Measurements from ENCODE around the gene CDH23.

Gene CDH23

GRCh38 chr10:71802715-71803488 is 406.2 kb downstream of the CDH23 start:
- no peak overlapping the region for H3K4me2 ChIP-seq (ENCODE audit: low read length)
- no peaks in the 10 kb centered on the region for H4K20me1 ChIP-seq (ENCODE audit: control insufficient read depth, insufficient read depth, low read depth, low read length)
- H3K9me2 ChIP-seq (replicated peaks; ENCODE audit: control insufficient read depth, low read length): no peaks in the 10 kb centered on the region
- TF ChIP-seq, protein P1, sequence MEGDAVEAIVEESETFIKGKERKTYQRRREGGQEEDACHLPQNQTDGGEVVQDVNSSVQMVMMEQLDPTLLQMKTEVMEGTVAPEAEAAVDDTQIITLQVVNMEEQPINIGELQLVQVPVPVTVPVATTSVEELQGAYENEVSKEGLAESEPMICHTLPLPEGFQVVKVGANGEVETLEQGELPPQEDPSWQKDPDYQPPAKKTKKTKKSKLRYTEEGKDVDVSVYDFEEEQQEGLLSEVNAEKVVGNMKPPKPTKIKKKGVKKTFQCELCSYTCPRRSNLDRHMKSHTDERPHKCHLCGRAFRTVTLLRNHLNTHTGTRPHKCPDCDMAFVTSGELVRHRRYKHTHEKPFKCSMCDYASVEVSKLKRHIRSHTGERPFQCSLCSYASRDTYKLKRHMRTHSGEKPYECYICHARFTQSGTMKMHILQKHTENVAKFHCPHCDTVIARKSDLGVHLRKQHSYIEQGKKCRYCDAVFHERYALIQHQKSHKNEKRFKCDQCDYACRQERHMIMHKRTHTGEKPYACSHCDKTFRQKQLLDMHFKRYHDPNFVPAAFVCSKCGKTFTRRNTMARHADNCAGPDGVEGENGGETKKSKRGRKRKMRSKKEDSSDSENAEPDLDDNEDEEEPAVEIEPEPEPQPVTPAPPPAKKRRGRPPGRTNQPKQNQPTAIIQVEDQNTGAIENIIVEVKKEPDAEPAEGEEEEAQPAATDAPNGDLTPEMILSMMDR (IDR thresholded peaks at IDR 0.05; ENCODE audit: low read depth, low read length, poor library complexity, severe bottlenecking): no peak
- TF ChIP-seq EZH2phosphoT487 (IDR thresholded peaks at IDR 0.05; ENCODE audit: borderline replicate concordance, low read length): no peak
- no peaks in the 10 kb centered on the region for H3K27me3 ChIP-seq (ENCODE audit: control insufficient read depth, low read length)
- no peaks in the 10 kb centered on the region for H3F3A ChIP-seq (ENCODE audit: control insufficient read depth, insufficient read depth)
- H3K9me3 ChIP-seq (ENCODE audit: control insufficient read depth, insufficient read depth, low read length): no peaks in the 10 kb centered on the region
- no peak overlapping the region for H3K27ac ChIP-seq (ENCODE audit: low read depth, low read length)
- no peaks in the 10 kb centered on the region for H3K79me2 ChIP-seq (ENCODE audit: control insufficient read depth, low read length)
- H3K4me1 ChIP-seq (ENCODE audit: control insufficient read depth, low read length): peaks cover 8% of the 10 kb centered on the region
- no peaks in the 10 kb centered on the region for H3K36me3 ChIP-seq (ENCODE audit: control insufficient read depth, low read length)
- no peak overlapping the region for H3K4me3 ChIP-seq (ENCODE audit: low read length)

GRCh38 chr10:71804077-71804476 is 407.4 kb downstream of the CDH23 start:
- no peak overlapping the region for H3K4me2 ChIP-seq (ENCODE audit: low read length)
- H3K27ac ChIP-seq (ENCODE audit: low read depth, low read length): no peak overlapping the region
- no peak for TF ChIP-seq EZH2phosphoT487 (IDR thresholded peaks at IDR 0.05; ENCODE audit: borderline replicate concordance, low read length)
- TF ChIP-seq, protein P1 (IDR thresholded peaks at IDR 0.05; ENCODE audit: low read depth, low read length, poor library complexity, severe bottlenecking): no peak
- no peaks in the 10 kb centered on the region for H3K36me3 ChIP-seq (ENCODE audit: control insufficient read depth, low read length)
- H3K4me1 ChIP-seq (ENCODE audit: control insufficient read depth, low read length): peaks cover 8% of the 10 kb centered on the region
- H3K4me3 ChIP-seq (ENCODE audit: low read length): no peak overlapping the region
- no peaks in the 10 kb centered on the region for H4K20me1 ChIP-seq (ENCODE audit: control insufficient read depth, insufficient read depth, low read depth, low read length)
- H3K9me3 ChIP-seq (ENCODE audit: control insufficient read depth, insufficient read depth, low read length): no peaks in the 10 kb centered on the region
- no peaks in the 10 kb centered on the region for H3K27me3 ChIP-seq (ENCODE audit: control insufficient read depth, low read length)
- no peaks in the 10 kb centered on the region for H3K9me2 ChIP-seq (replicated peaks; ENCODE audit: control insufficient read depth, low read length)
- H3F3A ChIP-seq (ENCODE audit: control insufficient read depth, insufficient read depth): no peaks in the 10 kb centered on the region
- no peaks in the 10 kb centered on the region for H3K79me2 ChIP-seq (ENCODE audit: control insufficient read depth, low read length)

DNA sequence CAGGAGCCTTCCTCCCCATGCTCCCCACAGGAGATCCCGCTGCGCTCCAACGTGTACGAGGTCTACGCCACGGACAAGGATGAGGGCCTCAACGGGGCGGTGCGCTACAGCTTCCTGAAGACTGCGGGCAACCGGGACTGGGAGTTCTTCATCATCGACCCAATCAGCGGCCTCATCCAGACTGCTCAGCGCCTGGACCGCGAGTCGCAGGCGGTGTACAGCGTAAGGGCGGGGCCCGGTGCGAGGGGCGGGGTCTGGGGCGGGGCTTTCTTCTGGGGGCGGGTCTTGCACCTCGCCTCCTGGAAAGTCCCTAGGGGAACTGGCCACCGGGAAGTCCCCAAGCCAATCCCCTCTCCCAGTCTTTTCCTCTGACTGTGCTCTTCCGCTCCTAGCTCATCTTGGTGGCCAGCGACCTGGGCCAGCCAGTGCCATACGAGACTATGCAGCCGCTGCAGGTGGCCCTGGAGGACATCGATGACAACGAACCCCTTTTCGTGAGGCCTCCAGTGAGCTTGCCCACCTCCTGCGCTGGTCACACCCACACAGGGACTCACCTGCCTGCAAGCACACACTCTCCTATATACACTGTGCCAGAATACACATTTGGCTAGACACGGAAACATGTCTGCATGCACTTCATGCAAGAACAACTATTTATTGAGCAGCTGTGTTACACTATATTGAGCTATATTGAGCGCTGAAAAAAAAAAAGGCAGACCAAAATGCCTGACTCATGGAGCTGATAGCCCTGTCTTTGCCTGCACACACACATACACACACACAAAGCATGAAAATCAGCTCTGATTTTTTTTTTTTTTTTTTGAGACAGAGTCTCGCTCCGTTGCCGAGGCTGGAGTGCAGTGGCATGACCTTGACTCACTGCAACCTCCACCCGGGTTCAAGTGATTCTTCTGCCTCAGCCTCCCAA is 409.3 kb downstream of the CDH23 start:
- H3K4me2 ChIP-seq (ENCODE audit: low read length): no peak overlapping the region
- H3K4me1 ChIP-seq (ENCODE audit: control insufficient read depth, low read length): peaks cover 8% of the 10 kb centered on the region
- no peaks in the 10 kb centered on the region for H4K20me1 ChIP-seq (ENCODE audit: control insufficient read depth, insufficient read depth, low read depth, low read length)
- H3K27me3 ChIP-seq (ENCODE audit: control insufficient read depth, low read length): no peaks in the 10 kb centered on the region
- H3K36me3 ChIP-seq (ENCODE audit: control insufficient read depth, low read length): no peaks in the 10 kb centered on the region
- no peaks in the 10 kb centered on the region for H3K79me2 ChIP-seq (ENCODE audit: control insufficient read depth, low read length)
- H3K4me3 ChIP-seq (ENCODE audit: low read length): no peak overlapping the region
- H3K9me2 ChIP-seq (replicated peaks; ENCODE audit: control insufficient read depth, low read length): no peaks in the 10 kb centered on the region
- no peaks in the 10 kb centered on the region for H3K9me3 ChIP-seq (ENCODE audit: control insufficient read depth, insufficient read depth, low read length)
- no peaks in the 10 kb centered on the region for H3F3A ChIP-seq (ENCODE audit: control insufficient read depth, insufficient read depth)
- TF ChIP-seq, protein P1 (IDR thresholded peaks at IDR 0.05; ENCODE audit: low read depth, low read length, poor library complexity, severe bottlenecking): no peak
- TF ChIP-seq EZH2phosphoT487 (IDR thresholded peaks at IDR 0.05; ENCODE audit: borderline replicate concordance, low read length): no peak
- H3K27ac ChIP-seq (ENCODE audit: low read depth, low read length): no peak overlapping the region
